Sigmoid colon (tissue), 4 donors: ENCODE data around the gene ERAS.

Experiments
- EP300 ChIP-seq, 4 donors: sonication (generic); formaldehyde crosslinking; IDR thresholded peaks; one replicate each; pipeline ENCODE4 v1.6.1; 2017; ENCODE audit warnings: antibody characterized with exemption in 4 of 4
- POLR2A ChIP-seq, 2 donors: fragments of 450-650 bp; IDR thresholded peaks; one replicate each; pipeline ENCODE4 v1.6.1; 2016; ENCODE audit warnings: antibody characterized with exemption in 2 of 2, mild to moderate bottlenecking in 2 of 2, moderate library complexity in 2 of 2
- POLR2AphosphoS5 ChIP-seq, 4 donors: sonication (generic); formaldehyde crosslinking; IDR thresholded peaks; one replicate each; pipeline ENCODE4 v1.6.1; 2017; ENCODE audit warnings: antibody characterized with exemption in 4 of 4
- TF ChIP-seq, protein P1 (sequence below), 4 experiments: fragments of 450-650 bp in 3 of 4; fragments of 200-600 bp in 1 of 4; IDR thresholded peaks; one replicate each; pipeline ENCODE4 v1.5.1; 2016 to 2019; ENCODE audit warnings: antibody characterized with exemption in 4 of 4, mild to moderate bottlenecking in 3 of 4, moderate library complexity in 2 of 4

DNA sequence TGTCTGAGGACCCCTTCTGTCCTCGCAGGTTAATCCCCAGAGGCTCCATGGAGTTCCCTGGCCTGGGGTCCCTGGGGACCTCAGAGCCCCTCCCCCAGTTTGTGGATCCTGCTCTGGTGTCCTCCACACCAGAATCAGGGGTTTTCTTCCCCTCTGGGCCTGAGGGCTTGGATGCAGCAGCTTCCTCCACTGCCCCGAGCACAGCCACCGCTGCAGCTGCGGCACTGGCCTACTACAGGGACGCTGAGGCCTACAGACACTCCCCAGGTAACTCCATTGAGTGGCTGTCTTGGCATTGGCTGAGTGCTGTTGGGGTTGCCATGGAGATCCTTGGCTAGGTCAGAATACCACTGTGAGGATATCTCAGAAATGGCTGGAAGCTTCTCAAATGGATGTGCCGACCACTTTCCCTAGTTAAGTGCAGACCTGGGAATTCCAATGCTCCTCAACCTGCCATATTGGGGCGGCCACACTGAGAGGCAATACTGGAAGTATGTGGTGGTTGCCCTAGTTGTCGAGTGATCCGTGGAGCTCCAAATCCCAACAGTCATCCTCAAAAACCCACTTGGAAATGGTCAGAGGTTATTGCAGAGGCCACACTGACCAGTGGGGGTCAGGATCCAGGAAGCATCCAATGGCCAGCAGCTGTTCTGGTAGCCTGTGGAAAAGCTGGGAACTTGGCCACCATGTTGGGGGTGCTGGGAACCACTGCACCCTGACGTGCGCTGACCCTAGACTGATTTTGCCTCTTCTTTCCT, 35.1 kb upstream of the ERAS start:
- TF ChIP-seq, protein P1, sequence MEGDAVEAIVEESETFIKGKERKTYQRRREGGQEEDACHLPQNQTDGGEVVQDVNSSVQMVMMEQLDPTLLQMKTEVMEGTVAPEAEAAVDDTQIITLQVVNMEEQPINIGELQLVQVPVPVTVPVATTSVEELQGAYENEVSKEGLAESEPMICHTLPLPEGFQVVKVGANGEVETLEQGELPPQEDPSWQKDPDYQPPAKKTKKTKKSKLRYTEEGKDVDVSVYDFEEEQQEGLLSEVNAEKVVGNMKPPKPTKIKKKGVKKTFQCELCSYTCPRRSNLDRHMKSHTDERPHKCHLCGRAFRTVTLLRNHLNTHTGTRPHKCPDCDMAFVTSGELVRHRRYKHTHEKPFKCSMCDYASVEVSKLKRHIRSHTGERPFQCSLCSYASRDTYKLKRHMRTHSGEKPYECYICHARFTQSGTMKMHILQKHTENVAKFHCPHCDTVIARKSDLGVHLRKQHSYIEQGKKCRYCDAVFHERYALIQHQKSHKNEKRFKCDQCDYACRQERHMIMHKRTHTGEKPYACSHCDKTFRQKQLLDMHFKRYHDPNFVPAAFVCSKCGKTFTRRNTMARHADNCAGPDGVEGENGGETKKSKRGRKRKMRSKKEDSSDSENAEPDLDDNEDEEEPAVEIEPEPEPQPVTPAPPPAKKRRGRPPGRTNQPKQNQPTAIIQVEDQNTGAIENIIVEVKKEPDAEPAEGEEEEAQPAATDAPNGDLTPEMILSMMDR (IDR thresholded peaks at IDR 0.05): no peak
- TF ChIP-seq EP300 (IDR thresholded peaks at IDR 0.05) (no peak), POLR2A (IDR thresholded peaks at IDR 0.05) (no peak), POLR2AphosphoS5 (IDR thresholded peaks at IDR 0.05) (no peak)
